ENCODE results near the gene CLMP.
"Not testable (repeated sequence)": the region's sequence is repeated elsewhere in the genome, so short reads cannot be mapped to it uniquely, and the experiment has no call there.

The CLMP gene

GRCh38 chr11:123164732-123165450, 30.2 kb downstream of the CLMP start:
- no peak for DNase-seq

- DNase-seq = no peak
Observed at GRCh38 chr11:123163621-123164020, 31.4 kb downstream of the CLMP start.

- DNase-seq = no peak
Observed at GRCh38 chr11:123161376-123162030, 33.5 kb downstream of the CLMP start.

- DNase-seq = no peak
Observed at GRCh38 chr11:123159183-123159857, 35.7 kb downstream of the CLMP start.

GRCh38 chr11:123158033-123159003, 36.7 kb downstream of the CLMP start:
- no peak for DNase-seq

- no peak for DNase-seq
Observed at GRCh38 chr11:123152951-123153350, 42.1 kb downstream of the CLMP start.

- not testable (repeated sequence) for DNase-seq
Observed at GRCh38 chr11:123152346-123152745, 42.7 kb downstream of the CLMP start.

- no peak for DNase-seq
Observed at GRCh38 chr11:123151796-123152195, 43.3 kb downstream of the CLMP start.

GRCh38 chr11:123151366-123151765, 43.7 kb downstream of the CLMP start:
- no peak for DNase-seq

- DNase-seq = no peak
Observed at GRCh38 chr11:123150882-123151281, 44.2 kb downstream of the CLMP start.

GRCh38 chr11:123148965-123149364, 46.1 kb downstream of the CLMP start:
- DNase-seq = no peak

- no peak for DNase-seq
Observed at GRCh38 chr11:123145661-123146060, 49.4 kb downstream of the CLMP start.

- DNase-seq = no peak
Observed at GRCh38 chr11:123145220-123145619, 49.8 kb downstream of the CLMP start.

GRCh38 chr11:123144707-123145106, 50.3 kb downstream of the CLMP start:
- no peak for DNase-seq

- DNase-seq = no peak
Observed at GRCh38 chr11:123143921-123144320, 51.1 kb downstream of the CLMP start.

- DNase-seq = no peak
Observed at GRCh38 chr11:123143476-123143875, 51.6 kb downstream of the CLMP start.

GRCh38 chr11:123139206-123139605, 55.8 kb downstream of the CLMP start:
- no peak for DNase-seq

- DNase-seq = peak; percentile 3
Observed at GRCh38 chr11:123137431-123138224, 57.4 kb downstream of the CLMP start.

- no peak for DNase-seq
Observed at GRCh38 chr11:123135863-123136446, 59.1 kb downstream of the CLMP start.

GRCh38 chr11:123132881-123133280, 62.2 kb downstream of the CLMP start:
- DNase-seq = no peak

- DNase-seq = not testable (repeated sequence)
Observed at GRCh38 chr11:123132034-123132766, 62.8 kb downstream of the CLMP start.

All from CD4-positive, alpha-beta T cell treated with Interleukin-10 for 1 hour (primary cell).